GM21723 (cell line): Measurements from ENCODE around the gene PTPRE.

Experiments used
- ATAC-seq: cut with Tn5 transposase; IDR thresholded peaks from one replicate; pipeline ENCODE4 v1.9.1; 2021; ENCODE audit warnings: mild to moderate bottlenecking, moderate library complexity; ENCODE audit not compliant: unreplicated experiment

PTPRE gene

DNA sequence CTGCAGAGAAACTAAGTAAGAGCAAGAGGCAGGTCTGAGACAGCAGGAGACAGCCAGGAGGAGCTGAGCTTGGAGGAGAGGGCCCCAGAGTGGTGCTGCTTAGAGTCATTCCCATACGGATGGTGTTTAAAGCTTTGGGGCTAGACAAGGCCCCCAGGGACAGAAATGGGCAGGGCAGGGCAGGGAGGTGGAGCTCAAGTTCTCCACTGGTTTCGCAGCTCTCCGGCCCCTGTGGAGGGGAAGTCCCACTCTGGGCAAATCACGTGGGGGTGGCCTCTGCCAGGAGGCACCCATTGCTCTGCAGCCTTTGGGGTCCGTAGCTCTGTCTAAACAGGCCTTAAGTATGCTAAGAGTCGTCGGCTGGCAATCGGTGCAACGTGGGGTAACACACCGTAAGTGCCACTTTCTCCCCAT, 1.0 kb upstream of the PTPRE start:
- no peak for ATAC-seq

DNA sequence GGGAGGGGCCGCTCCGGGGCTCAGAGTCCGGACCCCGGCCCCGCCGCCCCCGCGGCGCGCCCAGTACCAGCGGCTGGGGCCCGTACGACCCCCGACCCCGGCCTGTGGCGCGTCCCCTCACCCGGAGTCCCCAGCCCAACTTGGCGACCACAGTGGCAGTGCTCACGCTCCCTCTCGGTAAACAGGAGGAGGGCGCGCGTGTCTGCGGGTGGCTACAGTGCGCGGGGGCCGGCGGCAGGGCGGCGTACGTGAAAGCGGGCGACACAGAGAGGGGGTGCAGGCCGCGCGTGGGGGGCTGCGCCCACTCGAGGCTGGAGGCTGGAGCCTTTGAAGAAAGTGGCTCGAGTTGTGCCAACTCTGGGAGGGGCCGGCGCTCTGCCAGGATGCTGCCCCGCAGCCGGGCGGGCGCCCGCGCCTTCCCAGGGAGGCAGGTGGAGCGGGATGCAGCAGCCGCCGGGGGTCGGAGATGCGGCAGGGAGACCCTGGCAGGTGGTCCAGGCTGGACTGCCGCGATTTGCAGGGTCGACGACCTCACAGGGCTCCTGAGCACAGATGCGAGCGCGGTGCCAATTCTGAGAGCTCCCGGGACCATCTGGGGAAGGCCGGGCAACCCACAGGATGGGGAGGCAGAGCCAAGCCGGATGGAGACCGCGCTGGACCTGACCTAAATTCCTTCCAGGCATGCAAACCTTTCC, 655 bp downstream of the PTPRE start:
- no peak for ATAC-seq

DNA sequence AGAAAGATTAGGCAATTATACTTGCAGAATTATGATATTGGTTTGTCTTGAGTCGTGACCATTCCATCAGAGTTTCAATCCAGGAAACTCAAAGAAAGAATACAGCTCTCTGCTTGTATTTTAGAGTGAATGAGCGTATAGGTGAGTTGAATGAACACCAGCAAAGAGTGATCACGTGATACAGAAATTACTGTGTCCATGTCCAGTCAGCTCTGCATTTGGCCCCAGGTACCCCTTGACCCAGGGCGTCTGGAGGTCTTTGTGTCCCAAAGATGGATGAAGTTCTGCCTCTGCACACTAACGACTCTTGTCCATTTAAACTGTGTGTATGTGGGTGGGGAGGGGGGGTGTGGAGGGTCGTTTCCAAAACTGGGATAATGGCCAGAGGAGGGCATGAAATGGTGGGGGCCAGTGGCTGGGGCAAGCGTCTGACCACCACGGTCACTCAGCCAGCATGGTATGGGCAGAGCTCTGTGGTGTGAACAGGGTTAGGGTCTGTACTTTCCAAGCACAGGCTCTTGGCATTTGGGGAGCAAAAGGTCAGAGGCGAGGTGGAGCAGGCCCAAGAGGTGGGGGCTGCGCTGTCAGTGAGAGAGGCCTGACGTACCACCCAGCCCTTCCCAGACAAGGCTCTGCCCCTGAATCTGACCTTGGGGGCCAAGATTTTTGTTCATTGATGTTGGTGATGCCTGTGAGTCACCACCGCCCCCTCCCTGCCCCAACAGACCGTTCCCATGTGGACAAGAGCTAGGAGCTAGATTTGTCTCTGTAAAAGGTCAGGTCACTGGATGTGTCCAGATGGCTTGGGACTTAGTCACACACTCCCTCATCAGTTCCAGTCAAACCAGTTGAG, 1.4 kb downstream of the PTPRE start:
- ATAC-seq = no peak

DNA sequence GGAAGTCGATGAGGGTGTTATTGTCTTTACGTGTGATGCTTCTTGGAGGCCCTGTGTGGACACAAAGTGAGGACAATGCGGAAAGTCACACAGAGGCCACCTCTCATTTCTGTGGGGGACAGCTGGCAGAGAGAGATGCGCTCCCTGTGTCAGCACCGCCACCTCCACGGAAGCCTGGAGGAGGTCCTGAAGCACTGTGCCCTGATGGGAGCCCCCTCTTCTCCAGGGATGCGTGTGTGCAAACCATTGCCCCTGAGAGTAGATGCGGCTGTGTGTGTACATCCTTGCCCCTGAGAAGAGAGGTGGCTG, 2.0 kb downstream of the PTPRE start:
- no peak for ATAC-seq

DNA sequence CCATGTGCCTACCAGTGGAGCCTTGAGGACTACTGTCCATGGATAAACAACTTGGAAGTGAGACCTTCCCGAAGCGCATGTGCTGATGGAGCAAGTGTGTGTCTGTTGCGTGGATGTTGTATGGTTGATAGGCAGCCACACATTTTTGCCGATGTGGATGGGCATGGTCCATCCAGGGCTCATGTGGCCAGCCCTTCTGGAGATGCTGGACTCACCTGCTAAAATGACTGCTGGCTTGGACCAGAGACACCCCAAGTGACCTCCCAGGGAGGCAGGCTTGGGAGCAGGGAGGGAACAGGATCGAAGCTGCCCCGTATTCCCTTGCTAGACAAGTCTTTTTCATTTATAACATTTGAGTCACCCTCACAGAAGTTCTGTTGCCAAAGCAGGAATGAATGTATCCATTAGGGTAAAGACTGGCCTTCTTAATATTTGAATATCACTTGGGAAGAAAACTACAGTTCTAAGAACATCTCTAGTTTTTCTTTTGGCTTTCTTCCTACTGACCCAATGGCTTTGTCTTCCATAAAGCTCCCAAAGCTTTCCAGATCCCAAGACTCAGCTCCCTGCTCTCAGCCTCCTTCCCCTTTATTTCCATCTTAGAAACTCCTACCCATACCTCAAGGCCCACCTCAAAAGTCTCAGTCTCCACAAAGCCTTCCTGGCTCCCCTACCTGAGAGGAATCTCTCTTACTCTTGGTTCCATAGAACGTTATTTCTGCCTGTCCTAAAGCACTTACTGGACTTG, 3.0 kb downstream of the PTPRE start:
- no peak for ATAC-seq

DNA sequence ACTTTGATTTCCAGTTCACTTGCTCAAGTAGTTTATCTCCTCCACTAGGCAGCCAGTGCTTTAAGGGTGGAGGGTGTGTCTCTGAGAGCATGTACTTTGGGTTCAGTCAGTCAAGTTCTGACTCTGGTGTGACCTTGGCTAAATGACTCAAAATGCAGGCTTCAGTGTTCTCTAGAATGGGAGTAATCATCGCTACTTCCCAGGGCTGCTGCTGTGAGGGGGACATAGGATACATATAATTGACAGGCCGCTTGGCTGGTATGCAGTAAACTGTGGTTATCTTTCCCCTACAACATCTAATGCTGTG, 3.5 kb downstream of the PTPRE start:
- ATAC-seq = no peak

DNA sequence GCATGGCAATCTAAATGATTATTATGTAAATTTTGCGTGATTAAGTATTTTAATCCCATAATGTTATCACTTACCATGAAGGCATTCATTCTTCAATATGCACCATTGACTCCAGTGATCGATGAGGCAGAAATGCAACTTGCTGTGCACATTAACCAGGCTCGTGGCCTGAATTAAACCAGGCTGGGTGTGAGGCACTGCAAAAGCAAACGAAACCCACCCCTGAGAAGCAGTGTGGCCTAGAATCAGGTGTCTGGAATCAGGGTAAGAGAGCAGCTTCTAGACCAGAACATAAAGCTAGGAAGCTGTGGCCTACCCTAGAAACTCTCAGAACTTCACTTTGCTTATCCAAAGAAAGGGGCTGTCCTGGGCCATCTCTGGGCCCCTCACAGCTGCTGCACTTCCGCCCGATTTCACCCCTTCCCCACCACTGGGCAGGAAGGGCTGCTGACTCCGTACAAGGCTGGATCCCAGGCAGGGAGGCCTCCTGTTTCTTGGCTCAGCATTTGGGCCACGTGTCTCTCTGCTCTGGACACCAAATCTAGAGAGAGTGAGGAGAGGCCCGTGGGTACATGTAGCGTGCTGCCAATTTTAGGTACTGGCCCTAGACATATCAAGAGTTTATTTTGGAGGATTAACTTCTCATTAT, 4.4 kb downstream of the PTPRE start:
- ATAC-seq = no peak

DNA sequence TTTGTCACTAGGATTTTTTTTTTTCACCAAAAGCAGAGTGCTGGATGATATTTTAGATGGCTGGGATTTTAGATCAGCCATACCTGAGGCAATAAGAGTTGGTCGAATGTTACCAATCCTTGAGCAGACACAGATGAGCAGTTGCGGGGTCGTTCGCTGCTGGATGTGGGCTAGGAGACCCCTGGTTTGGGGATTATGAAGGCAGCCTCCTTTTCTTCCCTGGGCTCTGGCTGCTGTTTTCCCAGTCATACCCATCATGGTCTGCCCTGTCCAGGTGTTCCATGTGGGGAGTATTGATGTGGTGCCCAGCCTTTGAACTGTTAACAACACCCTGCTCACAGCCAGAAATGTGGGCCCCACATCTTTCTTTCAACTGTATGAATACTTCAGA, 5.0 kb downstream of the PTPRE start:
- no peak for ATAC-seq

DNA sequence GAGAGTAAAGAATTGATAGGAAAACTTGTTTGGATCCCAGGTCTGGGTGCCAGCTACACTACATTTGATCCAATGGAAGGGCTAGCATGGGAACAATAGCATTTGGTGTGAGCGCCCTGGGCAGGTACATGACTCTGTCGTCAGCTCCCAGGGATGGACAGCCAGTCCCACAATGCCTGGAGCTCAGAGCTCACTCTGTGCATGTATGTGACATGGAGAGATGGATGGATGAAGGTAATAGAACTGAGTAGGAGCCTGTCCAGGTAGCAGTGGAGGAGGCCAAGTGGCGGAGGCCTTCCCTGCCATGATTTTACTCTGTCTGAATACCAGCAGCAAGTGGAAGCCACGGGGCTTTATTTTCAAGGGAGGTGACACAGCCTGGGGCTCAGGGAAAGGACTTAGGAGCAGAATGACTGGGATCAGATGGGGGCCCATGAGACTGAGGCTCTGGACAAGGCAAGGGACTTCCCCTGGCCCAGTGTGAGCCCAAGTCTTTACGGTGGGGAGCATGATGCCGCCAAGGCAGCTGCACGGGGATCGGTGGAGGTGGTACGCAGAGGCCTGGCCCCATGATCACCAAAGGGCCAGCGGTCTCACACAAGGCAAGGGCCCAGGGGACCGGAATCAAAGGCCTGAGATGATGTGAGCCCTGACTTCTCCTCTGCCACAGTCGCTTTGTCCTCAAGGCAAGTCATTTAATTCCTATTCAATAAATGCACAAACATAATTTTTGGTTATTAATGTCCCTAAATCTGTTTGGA, 5.9 kb downstream of the PTPRE start:
- ATAC-seq = no peak

DNA sequence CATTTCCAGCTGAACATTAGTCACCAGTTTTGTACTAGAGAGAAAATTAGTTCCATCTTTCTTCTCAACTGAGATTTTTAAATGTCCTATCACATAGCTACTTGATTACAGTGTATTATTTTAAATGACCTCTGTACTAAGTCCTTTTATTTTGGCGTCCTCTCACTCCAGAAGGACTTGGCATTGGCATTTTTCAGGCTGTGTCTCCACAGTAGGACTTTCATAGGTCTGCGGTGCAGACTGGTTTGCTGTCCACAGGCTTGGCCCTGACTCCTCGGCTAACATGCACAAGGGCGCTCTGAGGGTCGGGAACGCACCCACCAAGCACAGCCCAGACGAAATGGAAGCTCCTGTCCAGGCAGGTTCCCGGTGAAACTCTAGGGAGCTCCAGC, 6.5 kb downstream of the PTPRE start:
- ATAC-seq = no peak

DNA sequence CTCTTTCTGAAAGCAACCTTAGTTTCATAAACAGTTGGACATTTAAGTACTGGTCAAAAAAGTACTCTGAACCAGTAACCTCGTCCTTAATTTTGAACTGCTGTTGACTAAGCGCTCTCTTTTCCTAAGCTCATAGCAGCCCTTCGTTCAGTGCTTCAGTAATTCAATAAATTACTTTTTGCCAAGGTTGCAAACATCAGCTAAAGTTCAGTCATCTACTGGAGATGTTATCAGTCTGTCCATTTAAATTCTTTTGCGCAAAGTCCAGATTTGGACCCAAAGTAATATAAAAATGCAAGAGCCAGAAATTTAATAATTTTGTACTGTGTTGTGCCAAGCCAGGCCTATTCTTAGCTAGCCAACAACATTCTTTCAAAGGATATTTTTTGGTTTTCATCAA, 8.4 kb downstream of the PTPRE start:
- ATAC-seq = no peak

DNA sequence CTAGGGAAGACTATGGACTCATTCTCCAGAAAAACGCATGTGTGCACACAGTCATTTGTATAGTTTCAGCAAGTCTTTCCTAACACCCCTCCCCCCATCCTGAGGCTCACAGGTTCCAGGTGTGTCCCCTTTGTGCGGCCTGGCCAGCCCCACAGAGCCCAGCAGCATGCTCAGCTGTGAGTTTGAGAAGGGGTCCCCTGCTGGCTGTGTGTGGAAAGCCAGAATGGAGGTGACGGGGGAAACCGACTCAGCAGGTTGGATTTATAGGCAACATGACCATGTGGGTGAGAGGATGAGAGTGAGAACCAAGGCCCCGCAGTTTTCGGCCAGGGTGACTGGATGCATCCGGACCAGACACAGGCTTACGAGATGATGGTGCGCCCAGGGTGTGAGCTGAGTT, 9.9 kb downstream of the PTPRE start:
- no peak for ATAC-seq

DNA sequence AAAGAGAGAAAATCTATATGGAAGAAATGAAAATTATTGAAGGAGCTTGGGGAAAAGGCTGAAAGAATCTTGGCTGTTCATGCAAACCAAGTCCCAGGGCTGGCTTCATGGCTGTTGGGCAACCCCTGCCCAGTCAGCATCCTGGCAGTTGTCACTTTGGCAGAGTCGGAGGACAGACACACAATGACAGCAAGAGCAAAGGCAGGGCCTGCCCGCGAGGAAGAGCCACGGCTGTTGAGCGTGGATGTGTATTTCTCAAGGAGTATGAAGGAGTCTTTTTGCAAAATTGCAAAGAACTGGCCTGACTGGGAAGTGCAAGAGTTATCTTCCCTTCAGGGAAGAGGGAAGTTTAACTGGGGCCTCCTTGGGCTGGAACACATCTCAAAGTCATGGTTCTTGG, 11.7 kb downstream of the PTPRE start:
- ATAC-seq = no peak

DNA sequence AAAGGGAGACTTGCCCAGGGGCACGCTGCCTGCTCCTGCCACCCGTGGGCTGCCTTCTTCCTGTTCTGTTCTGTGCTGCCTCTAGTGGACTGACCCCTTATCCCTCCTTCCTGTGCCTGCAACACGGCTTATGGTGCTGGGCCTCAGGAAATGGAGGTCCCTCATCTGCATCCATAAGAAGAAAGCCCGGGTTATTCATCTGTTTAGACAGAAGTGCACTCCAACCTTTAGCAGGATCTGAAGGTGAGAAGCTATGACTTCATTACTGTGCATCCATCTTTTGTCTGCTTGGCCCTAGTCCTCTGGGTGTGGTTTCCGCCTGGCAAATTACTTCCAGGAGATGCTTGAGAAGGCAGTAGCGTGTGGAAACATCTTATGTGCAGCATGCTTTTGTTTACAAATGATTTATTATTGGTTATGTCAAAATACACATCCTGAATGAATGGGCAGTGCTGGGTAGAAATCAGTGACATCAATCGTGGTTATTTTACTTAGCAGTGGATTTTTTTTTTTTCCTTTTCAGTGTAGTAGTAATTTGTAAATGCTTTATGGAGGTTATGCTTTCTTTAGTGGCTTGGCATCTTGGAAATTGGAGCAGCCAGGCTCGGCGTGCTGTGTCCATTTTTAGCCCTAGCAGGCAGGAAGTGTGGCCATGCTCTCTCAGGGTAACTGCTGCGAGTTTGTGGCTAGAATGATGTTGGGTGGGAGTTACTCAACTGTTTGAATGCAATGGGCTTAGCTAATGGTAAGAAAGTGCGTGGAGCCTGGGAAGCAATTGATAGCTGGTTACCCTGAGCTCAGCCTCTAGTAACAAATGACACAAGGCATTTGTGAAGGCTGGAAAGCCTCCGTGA, 12.7 kb downstream of the PTPRE start:
- no peak for ATAC-seq

DNA sequence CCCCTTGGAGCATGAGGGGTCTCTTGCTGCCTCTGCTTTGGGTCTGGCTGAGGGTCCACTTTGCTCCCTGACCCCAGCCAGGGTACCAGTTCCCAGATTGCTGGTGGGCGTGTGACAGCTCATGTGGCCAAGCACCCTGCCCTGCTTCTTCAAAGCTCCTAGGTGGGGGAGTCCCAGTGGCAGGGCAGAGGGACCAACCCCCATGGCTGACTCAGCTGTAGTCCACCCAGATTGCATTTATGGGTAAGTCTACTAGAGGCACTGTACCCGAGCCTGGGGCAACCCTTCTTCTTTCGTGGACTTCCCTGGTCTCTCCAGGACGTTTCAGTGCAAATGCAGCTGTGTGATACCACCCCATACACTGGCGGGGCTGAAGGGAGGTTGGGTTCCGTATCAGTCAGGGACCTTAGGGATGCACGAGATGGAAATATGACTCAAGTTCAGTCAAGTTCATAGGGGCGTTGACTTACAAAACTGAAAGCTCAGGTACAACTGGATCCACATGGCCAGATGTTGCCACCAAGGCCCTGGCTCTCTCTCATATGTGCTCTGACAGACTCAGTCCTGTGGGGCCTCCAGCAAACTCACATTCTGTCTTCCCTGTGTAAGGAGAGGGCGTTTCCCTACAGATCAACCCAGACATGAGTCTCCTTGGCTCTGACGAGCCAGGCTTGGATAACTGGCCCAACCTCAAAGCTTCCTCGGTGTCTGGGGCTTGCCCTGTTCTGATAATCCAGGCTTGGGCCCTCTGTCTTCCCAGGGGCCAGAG, 13.6 kb downstream of the PTPRE start:
- ATAC-seq = no peak

DNA sequence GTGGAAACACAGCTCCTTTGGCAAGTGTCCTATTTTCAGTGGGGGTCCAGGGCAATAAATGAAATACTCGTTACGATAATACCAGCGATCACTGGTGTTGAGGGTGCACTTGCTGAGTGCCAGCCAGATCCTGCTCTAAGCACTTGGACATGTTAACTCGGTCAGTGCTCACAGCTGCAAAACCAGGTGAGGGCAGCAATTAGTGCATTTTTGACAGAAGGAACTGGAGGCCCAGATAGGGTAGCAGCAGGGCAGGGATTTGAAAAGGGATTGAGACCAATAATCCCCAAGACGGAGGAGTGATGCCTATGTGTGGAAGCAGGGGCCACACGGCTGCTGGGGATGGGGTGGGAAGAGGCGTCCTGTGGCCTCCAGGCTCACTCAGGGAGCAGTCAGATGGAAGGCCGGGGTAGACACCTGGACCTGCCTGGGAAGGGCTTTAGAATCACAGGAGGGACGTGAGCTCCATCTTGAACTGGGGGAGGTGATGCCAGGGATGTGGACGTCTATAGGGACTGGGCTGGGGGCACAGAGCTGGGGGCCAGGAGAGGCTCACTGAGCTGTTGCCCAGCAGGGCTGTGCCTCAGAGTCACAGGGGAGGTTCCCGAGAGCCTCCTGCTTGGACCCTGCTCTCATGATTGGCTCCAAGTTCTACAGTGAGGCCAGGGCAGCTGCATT, 14.3 kb downstream of the PTPRE start:
- ATAC-seq = no peak

DNA sequence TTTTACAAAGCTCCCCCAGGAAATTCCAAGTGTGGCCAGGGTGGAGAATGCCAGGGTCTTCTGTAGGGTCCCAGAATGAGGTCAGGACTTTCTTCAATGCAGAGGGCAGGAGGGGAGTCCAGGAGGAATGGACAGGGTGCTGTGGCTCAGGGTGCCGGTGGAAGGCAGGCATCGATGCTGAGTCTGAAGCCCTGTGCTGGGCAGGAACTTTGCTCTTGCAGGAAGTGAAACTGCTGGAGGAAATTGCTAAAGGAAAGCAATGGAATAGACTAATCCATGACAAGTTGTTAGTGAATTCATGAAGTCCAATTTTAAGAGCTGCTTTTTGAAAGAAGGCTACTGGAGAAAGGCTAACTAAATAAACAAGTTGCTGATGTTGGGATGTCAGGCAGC, 14.8 kb downstream of the PTPRE start:
- ATAC-seq = no peak

DNA sequence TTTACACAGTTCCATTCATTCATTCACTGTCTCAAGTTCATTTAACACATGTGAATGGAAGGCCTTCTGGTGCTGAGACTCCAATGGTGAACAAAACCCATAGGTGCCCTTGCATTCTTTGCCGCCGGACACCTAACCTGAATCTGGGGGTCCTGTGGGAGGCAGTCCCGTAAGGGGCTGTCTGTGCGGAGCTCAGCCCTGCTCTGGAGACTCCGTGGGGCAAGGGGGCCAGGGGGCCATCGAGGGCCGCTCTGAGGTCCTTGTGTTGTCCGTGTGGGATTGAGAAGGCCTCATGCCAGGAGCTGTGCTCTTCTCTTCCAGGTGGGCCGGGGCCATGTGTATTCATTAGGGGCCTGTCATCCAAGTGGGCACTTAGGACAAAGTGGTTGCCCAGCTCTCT, 15.3 kb downstream of the PTPRE start:
- ATAC-seq = no peak
